Stimulated activated CD4-positive, alpha-beta T cell treated with anti-CD3 and anti-CD28 coated beads, Interleukin-2, amount 100 ng/mL, for 24 hours (primary cell): ENCODE data around the gene PDE4D.

Experiments
- DNase-seq, 2 donors: peaks; one replicate each; pipeline ENCODE4 v3.0.0-alpha.2; 2020

PDE4D gene

DNA sequence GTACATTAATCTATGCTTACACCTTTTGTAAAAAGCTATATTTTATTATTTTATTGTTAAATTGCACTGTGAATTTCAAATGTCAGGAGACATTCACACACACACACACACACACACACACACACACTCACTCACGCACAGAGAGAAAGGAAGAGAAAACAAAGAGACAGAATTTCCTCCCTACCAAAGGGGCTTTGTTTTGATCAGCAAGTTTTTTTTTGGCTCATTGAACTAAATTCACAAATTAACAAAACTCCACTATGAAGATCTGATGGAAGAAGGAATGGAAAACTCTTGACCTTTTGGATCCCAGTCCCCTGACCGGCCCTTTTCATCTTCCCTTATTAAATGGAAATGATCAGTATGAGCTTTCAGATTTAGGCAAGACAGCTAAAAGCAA is 161.2 kb downstream of the PDE4D start:
- no peak for DNase-seq

GRCh38 chr5:59731809-59732208 is 161.7 kb downstream of the PDE4D start:
- DNase-seq: no peak

- DNase-seq: no peak
These were observed 163.7 kb downstream of the PDE4D start for GRCh38 chr5:59729820-59730219.

- no peak for DNase-seq
These were observed 164.2 kb downstream of the PDE4D start for GRCh38 chr5:59729357-59729756.

DNA sequence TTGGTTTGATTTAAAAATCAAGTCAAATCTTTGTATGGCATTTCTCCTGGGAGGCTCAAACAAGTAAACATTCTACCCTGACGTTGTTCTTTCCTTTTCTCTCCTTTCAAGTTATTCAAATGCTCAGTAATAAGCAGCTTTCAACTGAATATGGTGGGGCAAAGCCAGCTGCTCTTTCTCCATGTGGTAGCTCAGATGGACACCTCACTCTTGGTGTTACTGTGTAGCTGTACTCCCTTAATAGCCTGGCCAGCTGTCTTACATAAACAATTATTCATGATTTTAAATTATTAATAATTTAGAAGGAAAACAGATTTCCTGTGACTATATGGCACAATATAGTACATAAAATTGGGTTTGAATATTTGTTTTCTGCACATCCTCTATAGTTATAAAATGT is 165.2 kb downstream of the PDE4D start:
- DNase-seq: no peak

- DNase-seq: no peak
These were observed 166.3 kb downstream of the PDE4D start for GRCh38 chr5:59727186-59727585.

DNA sequence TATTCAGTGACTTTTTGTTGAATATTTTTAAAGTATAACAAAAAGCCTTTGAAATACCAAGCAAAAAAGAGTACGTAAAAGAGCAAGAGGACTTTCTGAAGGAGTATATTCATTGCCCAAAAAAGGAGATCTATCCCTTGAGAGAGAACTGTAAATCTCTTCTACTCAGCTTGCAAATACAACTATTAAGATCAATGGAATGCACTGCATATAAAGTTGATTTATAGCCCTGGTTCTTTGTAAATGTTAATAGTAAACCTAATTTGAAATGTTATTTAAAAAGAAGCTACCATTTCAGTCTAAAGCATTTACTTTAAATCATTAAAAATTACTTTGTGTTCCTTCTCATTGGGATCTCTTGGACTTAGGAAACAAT is 168.1 kb downstream of the PDE4D start:
- DNase-seq: no peak

- DNase-seq: peak in 1 of 2 donors; percentile 15
These were observed 168.8 kb downstream of the PDE4D start for GRCh38 chr5:59724482-59725391.

- no peak for DNase-seq
These were observed 170.7 kb downstream of the PDE4D start for GRCh38 chr5:59722874-59723273.

DNA sequence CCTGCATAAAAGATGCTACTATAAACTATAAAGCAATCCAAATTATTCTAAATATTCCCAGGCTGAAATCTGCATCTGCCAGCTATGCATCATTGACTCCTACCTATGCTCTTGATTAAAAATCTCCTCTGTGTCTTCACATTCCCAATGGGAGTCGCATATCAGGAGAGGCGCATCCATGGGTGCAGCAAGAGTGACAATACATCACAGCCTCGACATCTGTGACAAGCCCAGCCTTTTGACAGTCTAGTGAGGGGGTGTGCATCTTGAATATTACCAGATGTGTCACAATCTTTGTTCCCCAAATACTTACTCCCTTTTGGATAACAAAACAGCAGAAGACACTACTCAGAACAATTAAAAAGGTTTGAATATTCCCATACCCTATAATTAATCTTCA is 171.8 kb downstream of the PDE4D start:
- DNase-seq: no peak

- no peak for DNase-seq
These were observed 173.5 kb downstream of the PDE4D start for GRCh38 chr5:59720063-59720462.

GRCh38 chr5:59716966-59717500 is 176.5 kb downstream of the PDE4D start:
- no peak for DNase-seq

DNA sequence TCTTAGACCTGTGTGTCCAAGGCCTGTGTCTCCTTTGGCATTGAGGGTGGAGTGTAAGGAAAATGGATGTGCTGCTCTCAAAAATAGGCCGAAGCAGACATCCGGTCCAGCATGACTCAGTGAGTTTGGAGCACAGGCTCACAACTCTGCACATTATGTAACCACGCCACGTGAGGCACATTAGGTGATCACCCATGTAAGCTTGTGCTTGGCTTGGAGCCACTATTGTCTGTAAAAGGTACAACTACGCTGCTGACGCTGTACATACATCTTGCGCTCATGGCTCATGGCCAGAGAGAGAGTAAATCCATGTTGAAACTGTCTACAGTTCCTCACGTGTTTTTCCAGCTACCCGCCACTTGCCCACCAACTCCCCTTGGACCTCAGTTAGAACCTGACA is 177.5 kb downstream of the PDE4D start:
- no peak for DNase-seq

DNA sequence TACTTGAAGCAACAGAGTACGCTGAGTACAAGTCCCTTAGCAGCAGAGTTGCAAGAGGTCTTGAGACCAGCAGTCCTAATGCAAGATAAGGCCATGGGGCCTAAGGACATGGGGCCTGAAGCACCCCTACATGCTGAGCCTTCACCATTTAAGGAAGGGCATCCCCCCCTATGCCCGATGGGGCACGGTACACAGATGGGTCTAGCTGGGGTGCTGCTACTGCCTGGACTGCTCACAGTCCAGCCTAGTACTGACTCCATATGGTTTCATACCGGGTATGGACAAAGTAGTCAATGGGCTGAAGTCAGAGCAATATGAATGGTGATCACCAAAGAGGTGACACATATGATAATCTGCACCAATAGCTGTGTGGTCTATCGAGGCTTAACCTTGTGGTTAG is 178.3 kb downstream of the PDE4D start:
- no peak for DNase-seq

GRCh38 chr5:59713498-59713844 is 180.1 kb downstream of the PDE4D start:
- no peak for DNase-seq

GRCh38 chr5:59712836-59713497 is 180.6 kb downstream of the PDE4D start:
- DNase-seq: no peak

GRCh38 chr5:59711310-59711709 is 182.2 kb downstream of the PDE4D start:
- no peak for DNase-seq

DNA sequence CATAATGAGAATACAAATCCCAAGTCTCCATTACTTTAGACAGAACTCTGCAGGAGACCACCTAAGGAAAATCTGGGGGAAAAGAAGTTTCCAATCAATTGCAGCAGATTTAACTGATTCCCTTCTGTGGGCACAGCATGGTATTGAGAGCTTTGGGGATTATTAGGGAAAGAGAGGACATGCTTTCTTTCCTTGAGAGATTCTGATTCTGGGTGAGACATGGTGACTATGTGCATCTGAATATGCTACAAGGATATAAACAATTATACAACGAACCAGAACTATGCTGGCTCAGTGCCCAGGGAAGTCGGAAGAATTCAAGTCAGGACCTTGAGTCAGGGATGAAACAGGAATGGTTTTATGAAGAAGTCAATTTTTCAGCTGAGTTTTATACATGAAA is 183.7 kb downstream of the PDE4D start:
- no peak for DNase-seq

- DNase-seq: no peak
These were observed 184.1 kb downstream of the PDE4D start for GRCh38 chr5:59709346-59709821.

GRCh38 chr5:59704936-59705335 is 188.6 kb downstream of the PDE4D start:
- DNase-seq: no peak

GRCh38 chr5:59703789-59704188 is 189.7 kb downstream of the PDE4D start:
- no peak for DNase-seq

DNA sequence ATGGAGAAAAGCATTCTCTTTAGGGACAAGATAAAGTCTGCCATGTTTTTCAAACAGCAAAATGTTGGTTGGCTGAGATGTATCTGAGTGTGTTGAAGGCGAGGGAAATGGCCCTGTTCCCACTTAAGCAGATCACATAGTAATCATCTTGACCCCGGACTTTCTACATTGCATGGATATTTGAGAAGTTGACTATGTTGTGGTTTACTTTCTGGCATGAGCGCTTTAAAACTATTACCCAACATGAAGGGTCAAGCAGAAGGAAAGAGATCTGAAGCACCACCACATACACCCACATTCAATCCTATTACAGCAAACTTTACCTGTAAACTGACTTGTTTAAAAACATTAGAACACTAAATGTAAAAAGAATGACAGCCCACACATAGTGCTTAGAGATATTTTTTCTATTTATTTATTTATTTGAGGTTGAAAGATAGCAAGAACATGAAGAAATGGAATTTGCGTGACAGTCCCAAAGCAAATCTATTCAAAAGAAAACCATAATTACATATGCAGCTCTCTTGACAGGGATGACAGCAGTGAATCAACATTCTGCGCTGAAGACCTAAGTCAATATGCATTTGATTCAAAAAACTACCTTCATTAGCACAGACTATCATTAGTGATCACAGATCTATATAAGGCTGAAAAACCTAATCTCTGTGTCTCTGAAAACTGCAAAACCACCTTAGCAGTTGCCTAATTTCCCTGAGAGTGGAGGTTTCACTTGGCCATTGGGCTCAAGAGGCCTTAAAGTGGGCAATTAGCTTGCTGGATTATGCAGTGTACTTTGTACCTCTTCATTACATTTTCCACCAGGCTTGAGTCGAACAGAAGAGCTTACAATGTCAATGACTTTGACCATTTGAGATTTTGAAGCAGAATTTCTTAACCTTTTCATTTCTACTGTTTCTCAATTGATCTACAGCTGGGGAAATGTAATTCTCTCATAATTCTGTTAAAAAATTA is 195.0 kb downstream of the PDE4D start:
- no peak for DNase-seq

DNA sequence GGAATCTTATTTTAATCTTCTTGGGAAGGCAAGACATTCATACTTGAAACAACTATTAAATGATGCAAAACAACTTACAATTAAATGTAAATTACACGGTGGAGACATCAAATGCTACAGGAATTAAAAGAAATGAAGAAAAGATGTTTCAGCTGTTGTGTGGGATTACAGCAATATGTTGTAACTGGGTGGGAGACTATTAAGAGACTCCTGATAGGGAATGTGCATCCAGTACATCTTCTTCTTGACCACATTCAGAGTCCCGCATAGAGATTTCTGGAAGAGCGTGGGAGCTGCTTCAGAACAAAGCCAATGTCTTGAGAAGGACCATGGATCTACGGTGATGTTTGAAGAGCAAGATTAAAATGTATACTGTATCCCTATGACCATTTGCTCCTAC is 199.1 kb downstream of the PDE4D start:
- DNase-seq: no peak
